HG02973 (cell line): ENCODE measurements around the gene ACVR2B.
"Not testable (repeated sequence)": the region's sequence is repeated elsewhere in the genome, so short reads cannot be mapped to it uniquely, and the experiment has no call there.

ENCODE experiments used
- ATAC-seq: cut with Tn5 transposase; IDR thresholded peaks from one replicate; pipeline ENCODE4 v1.9.1; 2021; ENCODE audit warnings: moderate library complexity; ENCODE audit not compliant: unreplicated experiment

Gene ACVR2B

DNA sequence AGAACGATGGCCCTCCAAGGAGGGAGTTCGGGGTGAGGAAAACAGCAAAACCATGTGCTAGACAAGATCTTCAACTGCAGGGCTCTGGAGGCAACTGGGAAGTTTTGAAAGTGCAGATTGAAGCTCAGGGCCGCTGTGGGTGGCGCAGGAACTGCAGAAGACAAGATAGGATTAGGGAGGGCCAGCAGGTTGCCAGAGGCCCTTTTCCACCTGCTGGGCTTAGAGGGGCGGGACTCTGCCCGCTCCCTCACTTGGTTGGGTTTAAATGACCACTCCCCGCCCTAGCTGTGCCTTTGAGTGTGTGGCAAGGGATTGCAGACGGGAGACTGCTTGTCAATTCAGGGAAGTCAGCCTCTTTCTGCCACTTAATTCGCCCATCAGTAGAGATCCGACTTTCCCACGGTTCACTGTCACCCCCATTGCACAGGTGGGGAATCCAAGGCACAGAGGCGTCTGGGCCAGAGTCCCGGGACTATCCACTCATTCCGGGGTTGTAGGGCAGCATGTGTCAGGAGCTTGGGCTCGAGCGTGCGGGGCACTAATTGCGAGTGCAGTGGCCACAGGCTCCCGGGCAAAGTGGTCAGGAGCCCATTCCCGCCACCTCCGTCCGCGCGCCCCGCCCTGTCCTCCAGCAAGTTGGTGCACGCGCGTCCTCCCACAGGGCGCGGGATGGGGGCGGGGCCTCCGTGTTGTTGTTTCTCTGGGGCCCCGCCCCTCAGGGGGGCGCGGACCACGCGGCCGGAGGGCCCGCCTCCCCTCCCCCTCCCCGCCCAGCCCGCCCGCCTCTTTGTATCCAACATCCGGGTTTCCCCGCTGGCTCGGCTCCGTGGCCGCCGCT, at the start of gene ACVR2B:
Gene ACVR2B (plus strand): TSS at position 816 of the 838 bp plus-strand sequence. CDS start 433 bp downstream, outside the sequence.
- ATAC-seq: peak; percentile 34

GRCh38 chr3:38404286-38404685, 49.4 kb upstream of the ACVR2B start:
- ATAC-seq: no peak

DNA sequence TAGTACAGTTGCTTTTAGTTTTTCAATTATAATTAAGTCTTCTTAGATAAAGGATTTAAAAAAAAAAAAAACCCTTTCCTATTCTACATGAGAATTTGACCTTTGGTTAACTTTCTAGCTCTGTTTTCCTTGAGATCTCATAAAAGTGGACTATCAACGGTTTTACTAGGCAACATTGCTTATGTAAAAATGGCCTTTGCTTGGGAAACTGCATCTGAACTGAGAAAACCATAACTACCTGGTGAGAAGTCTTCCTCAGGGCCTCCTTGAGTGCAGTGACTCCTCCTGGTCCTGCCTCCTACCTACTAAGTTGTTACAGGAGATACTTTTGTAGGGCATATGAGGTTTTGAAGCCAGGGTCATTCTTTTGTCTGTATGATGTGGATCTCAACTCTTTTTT, 42.1 kb upstream of the ACVR2B start:
- no peak for ATAC-seq

GRCh38 chr3:38420758-38421157, 32.9 kb upstream of the ACVR2B start:
- ATAC-seq: not testable (repeated sequence)

DNA sequence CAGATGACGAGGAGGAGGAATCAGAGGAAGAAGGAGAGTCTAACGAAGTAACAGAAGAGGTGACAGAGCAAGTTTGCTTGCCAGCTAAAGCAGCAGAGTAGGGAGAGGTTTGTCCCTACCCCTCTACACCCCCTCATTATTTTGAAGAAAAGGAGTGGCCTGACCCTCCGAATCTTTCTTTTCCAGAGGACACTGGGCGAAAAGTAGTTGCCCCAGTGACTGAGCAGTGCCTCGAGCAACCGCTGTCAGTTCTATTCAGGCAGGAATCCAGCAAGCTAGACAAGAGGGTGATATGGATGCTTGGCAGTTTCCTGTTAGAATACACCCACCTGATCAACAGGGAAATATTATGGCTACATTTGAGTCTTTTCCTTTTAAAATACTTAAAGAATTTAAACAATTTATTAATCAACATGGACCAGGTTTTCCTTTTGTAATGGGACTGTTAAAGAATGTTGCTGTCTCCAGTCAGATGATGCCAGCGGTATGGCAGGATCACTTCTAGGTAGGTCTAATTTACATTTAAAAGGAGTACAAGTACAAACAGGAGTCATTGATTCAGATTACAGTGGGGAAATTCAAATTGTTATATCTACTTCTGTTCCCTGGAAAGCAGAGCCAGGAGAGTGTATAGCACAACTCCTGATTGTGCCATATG, 31.9 kb upstream of the ACVR2B start:
- no peak for ATAC-seq

DNA sequence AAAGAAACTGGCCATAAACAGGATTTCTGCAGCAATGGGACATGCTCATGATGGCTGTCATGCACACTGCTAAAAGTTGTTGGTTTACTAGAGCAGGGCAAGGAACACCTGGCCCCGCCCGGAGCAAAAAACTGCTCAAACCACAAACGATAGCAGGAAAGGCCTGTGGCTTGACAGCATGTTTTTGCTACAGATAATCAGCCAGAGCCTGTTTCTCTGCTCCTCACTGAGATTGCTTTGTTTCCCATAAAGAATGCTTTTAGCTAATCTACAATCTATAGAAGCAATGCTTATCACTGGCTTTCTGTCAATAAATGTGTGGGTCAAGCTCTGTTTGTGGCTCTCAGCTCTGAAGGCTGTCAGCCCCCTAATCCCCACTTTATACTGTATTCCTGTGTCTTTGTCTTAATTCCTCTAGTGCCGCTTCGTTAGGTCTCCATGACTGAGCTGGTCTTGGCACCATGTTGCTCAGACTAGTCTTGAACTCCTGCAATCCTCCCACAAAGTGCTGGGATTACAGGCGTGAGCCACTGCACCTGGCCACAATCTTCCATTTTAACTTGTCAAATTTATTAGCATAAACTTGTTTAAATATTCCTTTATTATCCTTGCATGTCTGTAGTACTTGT, 26.8 kb upstream of the ACVR2B start:
- ATAC-seq: not testable (repeated sequence)

- not testable (repeated sequence) for ATAC-seq
These were observed 20.6 kb upstream of the ACVR2B start for GRCh38 chr3:38432871-38433658.

DNA sequence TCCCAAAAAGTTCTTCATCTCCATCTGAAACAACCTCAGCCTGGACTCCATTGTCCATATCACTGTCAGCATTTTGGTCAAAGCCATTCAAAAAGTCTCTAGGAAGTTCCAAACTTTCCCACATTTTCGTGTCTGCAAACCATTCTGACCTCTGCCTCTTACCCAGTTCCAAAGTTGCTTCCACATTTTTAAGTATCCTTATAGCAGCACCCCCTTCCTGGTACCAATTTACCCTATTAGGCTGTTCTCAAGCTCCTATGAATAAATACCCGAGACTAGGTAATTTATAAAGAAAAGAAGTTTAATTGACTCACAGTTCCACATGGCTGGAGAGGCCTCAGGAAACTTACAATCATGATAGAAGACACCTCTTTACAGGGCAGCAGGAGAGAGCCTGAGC, 20.0 kb upstream of the ACVR2B start:
- ATAC-seq: not testable (repeated sequence)

DNA sequence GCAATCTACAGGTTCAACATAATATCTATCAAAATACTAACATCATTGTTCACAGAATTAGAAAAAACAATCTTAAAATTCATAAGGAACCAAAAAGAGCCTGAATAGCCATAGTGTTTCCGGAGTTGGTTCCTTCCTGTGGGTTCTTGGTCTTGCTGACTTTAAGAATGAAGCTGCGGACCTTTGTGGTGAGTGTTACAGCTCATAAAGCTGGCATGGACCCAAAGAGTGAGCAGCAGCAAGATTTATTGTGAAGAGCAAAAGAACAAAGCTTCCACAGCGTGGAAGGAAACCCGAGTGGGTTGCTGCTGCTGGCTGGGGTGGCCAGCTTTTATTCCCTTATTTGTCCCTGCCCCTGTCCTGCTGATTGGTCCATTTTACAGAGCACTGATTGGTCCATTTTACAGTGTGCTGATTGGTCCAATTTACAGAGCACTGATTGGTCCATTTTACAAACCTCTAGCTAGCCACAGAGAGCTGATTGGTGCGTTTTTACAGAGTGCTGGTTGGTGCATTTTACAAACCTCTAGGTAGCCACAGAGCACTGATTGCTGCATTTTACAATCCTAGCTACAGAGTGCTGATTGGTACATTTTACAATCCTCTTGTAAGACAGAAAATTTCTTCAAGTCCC, 15.1 kb upstream of the ACVR2B start:
- ATAC-seq: not testable (repeated sequence)

- not testable (repeated sequence) for ATAC-seq
These were observed 10.5 kb upstream of the ACVR2B start for GRCh38 chr3:38443205-38443604.

DNA sequence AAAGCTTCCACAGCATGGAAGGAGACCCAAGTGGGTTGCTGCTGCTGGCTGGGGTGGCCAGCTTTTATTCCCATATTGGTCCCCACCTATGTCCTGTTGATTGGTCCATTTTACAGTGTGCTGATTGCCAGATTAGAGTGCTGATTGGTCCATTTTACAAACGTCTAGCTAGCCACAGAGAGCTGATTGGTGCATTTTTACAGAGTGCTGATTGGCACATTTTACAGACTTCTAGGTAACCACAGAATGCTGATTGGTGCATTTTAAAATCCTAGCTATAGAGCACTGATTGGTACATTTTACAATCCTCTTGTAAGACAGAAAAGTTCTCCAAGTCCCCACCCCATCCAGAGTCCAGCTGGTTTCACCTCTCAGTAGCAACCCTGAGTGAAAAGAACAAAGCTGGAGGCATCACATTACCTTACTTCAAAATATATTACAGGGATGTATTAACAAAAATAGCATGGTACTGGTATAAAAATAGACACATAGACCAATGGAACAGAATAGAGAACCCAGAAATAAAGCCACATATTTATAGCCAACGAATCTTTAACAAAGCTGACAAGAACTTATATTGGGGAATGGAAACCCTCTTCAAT, 7.5 kb upstream of the ACVR2B start:
- no peak for ATAC-seq

GRCh38 chr3:38446812-38447211, 6.9 kb upstream of the ACVR2B start:
- ATAC-seq: no peak

GRCh38 chr3:38450853-38451252, 2.8 kb upstream of the ACVR2B start:
- ATAC-seq: no peak

- no peak for ATAC-seq
These were observed 155 bp downstream of the ACVR2B start for GRCh38 chr3:38453913-38454177.

DNA sequence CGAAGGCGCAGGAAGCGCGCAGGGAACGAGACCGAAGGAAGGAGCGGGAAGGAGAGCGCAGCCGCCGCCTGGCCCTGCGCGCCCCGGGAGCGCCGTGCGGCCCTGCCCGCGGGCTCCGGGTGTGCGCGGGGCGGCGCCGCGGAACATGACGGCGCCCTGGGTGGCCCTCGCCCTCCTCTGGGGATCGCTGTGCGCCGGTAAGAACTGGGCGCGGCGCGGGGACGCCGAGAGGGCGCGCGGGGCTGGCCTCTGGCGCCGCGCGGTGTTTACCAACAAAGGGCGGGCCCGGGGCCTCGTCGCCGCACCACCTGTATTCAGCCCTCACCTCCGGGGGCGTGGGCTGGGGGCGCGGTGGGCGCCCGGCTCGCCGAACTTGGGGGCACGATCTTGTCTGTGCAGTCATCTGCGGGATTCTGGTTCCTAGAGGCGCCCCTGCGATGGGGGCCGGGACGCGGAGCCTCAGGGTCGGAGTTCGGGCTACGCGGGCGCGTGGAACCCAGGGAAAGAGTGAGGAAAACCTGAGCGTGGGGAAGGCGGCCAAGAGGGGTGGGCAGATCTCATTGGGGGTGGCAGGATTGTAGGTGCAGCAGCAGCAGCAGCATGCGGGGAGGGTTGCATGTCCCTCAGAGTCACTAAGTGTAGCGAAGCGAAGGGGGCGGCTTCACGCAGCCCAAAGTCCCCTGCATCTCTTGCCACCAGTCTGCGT, 641 bp downstream of the ACVR2B start:
- ATAC-seq: peak; percentile 25

DNA sequence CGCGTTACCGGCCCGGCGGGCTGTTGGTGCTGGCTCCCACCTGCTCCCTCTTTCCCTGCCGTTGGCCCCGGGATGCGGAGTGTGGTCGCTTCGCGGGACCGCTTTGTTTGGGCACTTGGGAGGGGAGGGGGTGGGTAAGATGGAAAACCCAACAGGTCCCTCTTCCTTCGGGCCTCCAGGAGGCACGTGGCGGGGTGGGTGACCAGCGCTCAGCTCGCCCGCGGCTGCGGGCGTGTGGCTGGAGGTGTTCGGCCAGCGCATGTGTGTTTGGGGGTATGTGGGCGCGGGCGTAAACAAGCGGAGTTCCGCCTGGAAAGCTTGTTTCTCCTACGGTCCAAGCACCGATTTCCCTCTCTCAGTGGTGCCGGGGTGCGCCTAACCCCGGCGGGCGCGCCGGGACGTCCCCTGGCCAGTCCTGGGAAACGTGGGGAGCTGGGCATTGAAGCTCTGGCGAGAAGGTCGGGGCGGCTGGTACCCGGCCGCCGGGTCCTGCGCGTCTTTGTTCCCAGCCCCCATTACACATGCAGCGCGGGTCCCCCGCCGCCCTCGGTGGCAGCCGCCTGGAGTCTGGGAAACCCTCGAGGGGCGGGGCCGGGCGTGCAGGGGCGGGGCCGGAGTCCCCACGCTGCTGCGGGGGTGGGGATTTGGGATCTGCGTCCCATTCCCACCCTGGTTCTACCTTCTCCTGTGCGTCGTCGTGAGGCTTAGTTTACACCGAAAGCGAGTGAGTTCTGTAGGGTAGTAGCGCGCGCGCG, 1.4 kb downstream of the ACVR2B start:
- ATAC-seq: no peak

GRCh38 chr3:38455639-38456430, 2.1 kb downstream of the ACVR2B start:
- ATAC-seq: no peak
